MM.1S (cell line): Measurements from ENCODE around the gene FUT2.

Experiments
- EZH2 ChIP-seq: fragments of 300-600 bp; sonication (generic); optimal IDR thresholded peaks from 2 replicates; pipeline ENCODE3; 2017; ENCODE audit warnings: low read depth, mild to moderate bottlenecking, antibody characterized with exemption, low read length, mixed read lengths
- EZH2phosphoT487 ChIP-seq: fragments of 300-600 bp; sonication (generic); IDR thresholded peaks from 2 replicates; pipeline ENCODE4 v1.6.1; 2018; ENCODE audit warnings: antibody characterized with exemption, low read length
- TF ChIP-seq, protein P1 (sequence below): fragments of 300-600 bp; sonication (generic); IDR thresholded peaks from 2 replicates; pipeline ENCODE4 v1.5.1; 2016; ENCODE audit warnings: antibody characterized with exemption, low read length, mixed read lengths

DNA sequence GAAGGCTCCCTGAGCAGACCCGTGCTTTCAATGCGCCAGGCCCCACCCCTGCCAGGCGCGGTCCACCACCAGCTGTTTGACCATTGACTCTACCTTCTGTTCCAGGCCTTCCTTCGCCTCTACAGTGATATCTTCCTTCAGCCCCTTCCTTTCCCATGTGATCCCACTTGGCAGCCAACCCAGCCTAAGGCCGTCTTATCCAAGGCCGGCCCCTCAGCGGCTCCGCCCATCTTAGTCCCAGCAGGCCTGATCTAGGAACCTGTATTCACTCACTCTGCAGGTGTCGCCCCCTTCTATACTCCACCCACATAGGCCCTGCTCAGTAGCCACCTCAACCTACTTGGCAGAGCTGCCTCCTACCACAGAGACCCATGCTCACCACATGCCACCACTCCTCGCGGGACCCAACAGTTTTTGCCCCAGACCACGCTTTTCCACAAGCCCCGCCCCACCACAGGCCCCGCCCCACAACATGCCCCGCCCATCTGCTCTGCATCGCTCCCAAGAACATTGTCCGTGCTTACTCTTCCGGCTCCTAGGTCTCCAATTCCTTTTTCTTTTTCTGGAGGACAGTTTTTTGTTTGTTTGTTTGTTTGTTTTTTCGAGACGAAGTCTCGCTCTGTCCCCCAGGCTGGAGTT, 41.7 kb downstream of the FUT2 start:
- TF ChIP-seq, protein P1, sequence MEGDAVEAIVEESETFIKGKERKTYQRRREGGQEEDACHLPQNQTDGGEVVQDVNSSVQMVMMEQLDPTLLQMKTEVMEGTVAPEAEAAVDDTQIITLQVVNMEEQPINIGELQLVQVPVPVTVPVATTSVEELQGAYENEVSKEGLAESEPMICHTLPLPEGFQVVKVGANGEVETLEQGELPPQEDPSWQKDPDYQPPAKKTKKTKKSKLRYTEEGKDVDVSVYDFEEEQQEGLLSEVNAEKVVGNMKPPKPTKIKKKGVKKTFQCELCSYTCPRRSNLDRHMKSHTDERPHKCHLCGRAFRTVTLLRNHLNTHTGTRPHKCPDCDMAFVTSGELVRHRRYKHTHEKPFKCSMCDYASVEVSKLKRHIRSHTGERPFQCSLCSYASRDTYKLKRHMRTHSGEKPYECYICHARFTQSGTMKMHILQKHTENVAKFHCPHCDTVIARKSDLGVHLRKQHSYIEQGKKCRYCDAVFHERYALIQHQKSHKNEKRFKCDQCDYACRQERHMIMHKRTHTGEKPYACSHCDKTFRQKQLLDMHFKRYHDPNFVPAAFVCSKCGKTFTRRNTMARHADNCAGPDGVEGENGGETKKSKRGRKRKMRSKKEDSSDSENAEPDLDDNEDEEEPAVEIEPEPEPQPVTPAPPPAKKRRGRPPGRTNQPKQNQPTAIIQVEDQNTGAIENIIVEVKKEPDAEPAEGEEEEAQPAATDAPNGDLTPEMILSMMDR = no peak
- TF ChIP-seq EZH2phosphoT487 (no peak), EZH2 (no peak)
